Naive thymus-derived CD4-positive, alpha-beta T cell (primary cell): ENCODE results near the gene PDIA2. TPM values are rescaled to one million over a fixed set of nuclear protein-coding genes. Genes with fewer than 3 reads are reported as not detected.

Source experiments
- ATAC-seq: fragments of 150-1000 bp; cut with Tn5 transposase; 2 replicates; pipeline ENCODE4 v1.10.0; 2021; ENCODE audit warnings: mild to moderate bottlenecking, moderate library complexity
- CTCF ChIA-PET: fragments of 350-600 bp; sonication (Branson Sonifier 250); formaldehyde crosslinking; loops from one replicate; lab custom pipeline; 2021; ENCODE audit warnings: antibody characterized with exemption; lab: Charles Lee
- POLR2A ChIA-PET: fragments of 350-600 bp; sonication (Branson Sonifier 250); formaldehyde crosslinking; loops from one replicate; lab custom pipeline; 2021; ENCODE audit warnings: antibody characterized with exemption, inconsistent platforms; lab: Charles Lee
- DNase-seq, 9 donors: peaks; one replicate each; pipeline versions ENCODE4 v3.0.0 to v3.0.0-alpha.2; 2020 to 2022; ENCODE audit warnings: mixed read lengths in 1 of 9
- H3K27ac ChIP-seq: one replicate; pipeline ENCODE4 v1.7.0; 2013; ENCODE audit warnings: mild to moderate bottlenecking, low read depth, low read length, moderate library complexity
- H3K27me3 ChIP-seq, 2 donors: one replicate each; pipeline ENCODE4 v1.7.0; 2013; ENCODE audit warnings: low read length in 2 of 2, mild to moderate bottlenecking in 2 of 2, moderate library complexity in 2 of 2; ENCODE audit not compliant: control insufficient read depth in 2 of 2, insufficient read depth in 2 of 2
- H3K36me3 ChIP-seq, 3 experiments: 1 replicate in 2 of 3; 2 replicates in 1 of 3; pipeline ENCODE4 v1.7.0; 2013; ENCODE audit warnings: low read length in 3 of 3, mild to moderate bottlenecking in 3 of 3, moderate library complexity in 1 of 3; ENCODE audit not compliant: insufficient read depth in 3 of 3, control insufficient read depth in 2 of 3
- H3K4me1 ChIP-seq, 2 donors: one replicate each; pipeline ENCODE4 v1.7.0; 2013; ENCODE audit warnings: low read length in 2 of 2, mild to moderate bottlenecking in 2 of 2, moderate library complexity in 1 of 2; ENCODE audit not compliant: control insufficient read depth in 2 of 2, insufficient read depth in 2 of 2
- H3K4me3 ChIP-seq: 2 replicates; pipeline ENCODE4 v1.7.0; 2013; ENCODE audit warnings: mild to moderate bottlenecking, low read length
- H3K9me3 ChIP-seq, 3 experiments: 1 replicate in 2 of 3; 2 replicates in 1 of 3; pipeline ENCODE4 v1.7.0; 2013; ENCODE audit warnings: low read length in 3 of 3; ENCODE audit not compliant: control insufficient read depth in 2 of 3
- H3K27ac Mint-ChIP-seq, 9 donors: one replicate each; pipeline ENCODE4 v1.8.0; 2020 to 2022; ENCODE audit warnings: mixed read lengths in 9 of 9, mild to moderate bottlenecking in 8 of 9, moderate library complexity in 5 of 9, inconsistent platforms in 2 of 9
- H3K27me3 Mint-ChIP-seq, 5 donors: one replicate each; pipeline ENCODE4 v1.8.0; 2021 to 2022; ENCODE audit warnings: mixed read lengths in 5 of 5, mild to moderate bottlenecking in 1 of 5
- H3K36me3 Mint-ChIP-seq, 5 donors: one replicate each; pipeline ENCODE4 v1.8.0; 2020 to 2022; ENCODE audit warnings: mixed read lengths in 5 of 5, mild to moderate bottlenecking in 3 of 5, inconsistent platforms in 1 of 5
- H3K4me1 Mint-ChIP-seq, 7 donors: one replicate each; pipeline ENCODE4 v1.8.0; 2020 to 2022; ENCODE audit warnings: mixed read lengths in 7 of 7, mild to moderate bottlenecking in 3 of 7, inconsistent platforms in 1 of 7
- H3K4me3 Mint-ChIP-seq, 10 donors: one replicate each; pipeline ENCODE4 v1.8.0; 2020 to 2022; ENCODE audit warnings: mild to moderate bottlenecking in 10 of 10, mixed read lengths in 10 of 10, moderate library complexity in 6 of 10, inconsistent platforms in 2 of 10
- H3K9me3 Mint-ChIP-seq, 11 donors: one replicate each; pipeline ENCODE4 v1.8.0; 2020 to 2022; ENCODE audit warnings: mixed read lengths in 11 of 11, mild to moderate bottlenecking in 4 of 11, inconsistent platforms in 1 of 11, moderate library complexity in 1 of 11
- intact Hi-C, 2 donors: fragments of 100-400 bp; cut with micrococcal nuclease; formaldehyde crosslinking; loops; one replicate each; pipeline ENCODE4 v1.15.1; 2023
- polyA plus RNA-seq, 2 donors: library from polyadenylated mRNA; unstranded; fragments of 300-500 nt; fragmentation: Illumina TruSeq; gene quantifications; one replicate each; pipeline ENCODE4 v1.2.3, GENCODE V29; 2021
- total RNA-seq, 6 experiments: library from RNA in 5 of 6; stranded (reverse) in 5 of 6; gene quantifications; 1 replicate in 5 of 6; 2 replicates in 1 of 6; pipeline ENCODE4 v1.2.3 and lab custom pipeline; 2021 to 2026

Gene PDIA2
- total and polyA plus RNA-seq, 7 experiments from 2014 or later, result 0.42 TPM; not detected in 6

- Histone ChIP-seq H3K4me1 (no peaks in the 10 kb centered on the region), H3K27me3 (no peaks in the 10 kb centered on the region), H3K36me3 (peaks cover 0 to 61% (median 9%) of the 10 kb centered on the region in 3 experiments), H3K27ac (no peak overlapping the region), H3K9me3 (peaks cover 0 to 4% (median 0%) of the 10 kb centered on the region in 3 experiments), H3K4me3 (no peak overlapping the region)
- Mint-ChIP-seq H3K27me3 (peaks cover 0 to 4% (median 0%) of the 10 kb centered on the region in 5 donors), H3K27ac (no peak overlapping the region), H3K4me1 (no peaks in the 10 kb centered on the region), H3K36me3 (peaks cover 0 to 22% (median 4%) of the 10 kb centered on the region in 5 donors), H3K9me3 (no peaks in the 10 kb centered on the region), H3K4me3 (no peak overlapping the region)
- intact Hi-C loops, result no loop called here
- no peak for ATAC-seq
- ChIA-PET POLR2A (no interaction called here), CTCF (no interaction called here)
- no peak for DNase-seq
Measured at GRCh38 chr16:287298-287811, 4.4 kb downstream of the PDIA2 start.

DNA sequence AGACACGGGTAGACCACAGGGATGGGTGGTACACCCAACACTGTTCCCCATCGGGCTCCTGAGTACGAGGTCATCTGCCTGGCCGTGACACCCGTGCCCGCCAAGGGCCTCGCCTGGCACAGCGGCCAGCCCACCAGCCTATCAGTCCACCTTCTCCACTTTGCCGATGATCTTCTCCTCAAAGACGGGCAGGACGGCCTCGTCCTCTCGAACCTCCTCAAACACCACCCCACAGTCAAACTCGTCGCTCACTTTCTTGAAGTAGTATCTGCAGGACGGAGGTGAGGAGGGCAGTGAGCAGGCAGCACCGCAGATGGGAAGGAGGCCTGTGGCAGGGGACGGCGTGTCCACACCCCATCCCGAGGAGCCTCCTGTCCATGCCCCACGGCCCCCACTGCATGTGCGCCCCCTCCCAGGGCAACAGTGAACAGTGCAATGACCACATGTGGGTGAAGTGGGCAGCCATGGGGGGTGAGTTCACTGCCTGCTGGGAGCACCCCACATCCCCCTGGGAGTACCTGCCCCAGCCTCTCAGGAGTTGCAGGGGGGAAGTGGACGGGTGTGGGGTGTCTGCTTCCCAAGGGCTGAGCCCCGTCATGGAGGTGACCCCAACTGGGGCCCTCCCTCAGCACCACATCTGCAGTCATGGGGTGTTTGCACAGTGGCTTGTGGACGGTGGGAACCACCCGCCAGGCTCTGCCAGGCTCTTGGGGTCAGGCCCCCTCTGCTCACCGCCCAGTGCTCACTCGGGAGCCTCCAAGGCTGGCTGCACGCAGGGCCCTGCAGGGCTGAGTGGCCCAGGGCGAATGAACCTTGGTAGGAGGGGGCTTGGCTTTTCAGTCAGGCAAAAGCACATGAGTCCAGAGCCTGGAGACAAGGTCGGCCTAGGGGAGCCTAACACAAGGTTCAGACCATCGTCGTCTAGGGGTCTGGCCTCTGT, 5.3 kb downstream of the PDIA2 start:
- Mint-ChIP-seq H3K36me3 (peaks cover 0 to 26% (median 7%) of the 10 kb centered on the region in 5 donors), H3K27ac (peak overlapping the region in 1 of 9 donors; percentile 6), H3K27me3 (no peaks in the 10 kb centered on the region), H3K9me3 (no peaks in the 10 kb centered on the region), H3K4me3 (no peak overlapping the region), H3K4me1 (no peaks in the 10 kb centered on the region)
- POLR2A ChIA-PET, result no interaction called here
- H3K27ac ChIP-seq, result no peak overlapping the region
- H3K4me1 ChIP-seq, result no peaks in the 10 kb centered on the region
- H3K4me3 ChIP-seq, result no peak overlapping the region
- no peaks in the 10 kb centered on the region for H3K27me3 ChIP-seq
- DNase-seq (no peak), ATAC-seq (no peak)
- peaks cover 0 to 4% (median 0%) of the 10 kb centered on the region in 3 experiments for H3K9me3 ChIP-seq
- intact Hi-C loops, result no loop called here
- CTCF ChIA-PET, result no interaction called here
- H3K36me3 ChIP-seq, result peaks cover 0 to 70% (median 9%) of the 10 kb centered on the region in 3 experiments

GRCh38 chr16:289395-289997, 6.5 kb downstream of the PDIA2 start:
- no peak for ATAC-seq
- Histone ChIP-seq H3K4me3 (no peak overlapping the region), H3K27ac (no peak overlapping the region), H3K27me3 (no peaks in the 10 kb centered on the region), H3K9me3 (peaks cover 0 to 4% (median 0%) of the 10 kb centered on the region in 3 experiments), H3K36me3 (peaks cover 0 to 79% (median 9%) of the 10 kb centered on the region in 3 experiments), H3K4me1 (no peaks in the 10 kb centered on the region)
- intact Hi-C loops, result no loop called here
- H3K27me3 Mint-ChIP-seq, result no peaks in the 10 kb centered on the region
- H3K27ac Mint-ChIP-seq, result no peak overlapping the region
- CTCF ChIA-PET, result no interaction called here
- no peak for DNase-seq
- no peaks in the 10 kb centered on the region for H3K4me1 Mint-ChIP-seq
- H3K4me3 Mint-ChIP-seq, result no peak overlapping the region
- H3K9me3 Mint-ChIP-seq, result no peaks in the 10 kb centered on the region
- peaks cover 0 to 26% (median 7%) of the 10 kb centered on the region in 5 donors for H3K36me3 Mint-ChIP-seq
- POLR2A ChIA-PET, result no interaction called here

- Mint-ChIP-seq H3K4me3 (no peak overlapping the region), H3K9me3 (no peaks in the 10 kb centered on the region), H3K4me1 (no peaks in the 10 kb centered on the region), H3K27me3 (no peaks in the 10 kb centered on the region), H3K27ac (no peak overlapping the region), H3K36me3 (peaks cover 0 to 26% (median 7%) of the 10 kb centered on the region in 5 donors)
- Histone ChIP-seq H3K27me3 (no peaks in the 10 kb centered on the region), H3K4me1 (no peaks in the 10 kb centered on the region), H3K9me3 (peaks cover 0 to 4% (median 0%) of the 10 kb centered on the region in 3 experiments), H3K36me3 (peaks cover 0 to 79% (median 9%) of the 10 kb centered on the region in 3 experiments), H3K4me3 (no peak overlapping the region), H3K27ac (no peak overlapping the region)
- intact Hi-C loops, result no loop called here
- ATAC-seq (no peak), DNase-seq (no peak)
- POLR2A ChIA-PET, result no interaction called here
- CTCF ChIA-PET, result no interaction called here
Measured at GRCh38 chr16:290015-290680, 7.2 kb downstream of the PDIA2 start.

DNA sequence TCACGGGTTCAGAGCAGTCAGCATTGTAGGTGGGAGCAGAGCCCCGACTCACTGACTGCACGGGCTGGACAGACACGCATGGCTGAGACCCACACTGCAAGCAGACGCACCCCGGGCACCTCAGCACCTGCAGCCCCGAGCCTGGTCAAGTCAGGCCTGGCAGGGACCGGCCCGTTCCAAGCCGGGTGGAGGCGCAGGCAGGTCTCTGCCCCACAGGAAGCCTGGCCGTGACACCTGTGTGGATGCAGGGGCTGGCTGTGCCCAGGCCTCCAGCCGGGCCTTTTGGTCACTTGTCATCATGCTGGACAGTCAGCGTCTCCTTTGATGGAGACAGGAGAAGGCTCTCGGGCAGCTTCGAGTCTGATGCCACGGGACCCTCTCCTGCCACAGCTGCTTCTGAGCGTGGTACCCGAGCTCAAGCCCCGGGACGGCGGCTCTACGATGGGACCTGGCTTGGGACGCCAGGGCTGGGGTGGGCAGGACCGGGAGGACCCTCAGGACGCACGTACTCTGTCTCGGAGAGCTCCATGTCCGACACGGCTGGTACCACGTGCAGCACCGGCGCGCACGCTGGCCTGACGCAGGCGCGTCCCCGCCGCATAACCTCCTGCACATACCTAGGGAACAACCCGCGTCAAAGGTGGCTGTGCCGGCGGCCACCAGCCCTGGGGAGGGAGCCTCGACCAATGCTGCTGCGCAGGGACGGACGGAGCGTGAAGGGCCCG, 7.9 kb downstream of the PDIA2 start:
- DNase-seq (no peak), ATAC-seq (no peak)
- Histone ChIP-seq H3K36me3 (peaks cover 0 to 83% (median 9%) of the 10 kb centered on the region in 3 experiments), H3K27me3 (no peaks in the 10 kb centered on the region), H3K4me3 (no peak overlapping the region), H3K27ac (no peak overlapping the region), H3K9me3 (peaks cover 0 to 4% (median 0%) of the 10 kb centered on the region in 3 experiments), H3K4me1 (no peaks in the 10 kb centered on the region)
- ChIA-PET POLR2A (no interaction called here), CTCF (no interaction called here)
- H3K36me3 Mint-ChIP-seq, result peaks cover 0 to 26% (median 7%) of the 10 kb centered on the region in 5 donors
- H3K4me1 Mint-ChIP-seq, result no peaks in the 10 kb centered on the region
- intact Hi-C loops, result no loop called here
- H3K9me3 Mint-ChIP-seq, result no peaks in the 10 kb centered on the region
- H3K4me3 Mint-ChIP-seq, result no peak overlapping the region
- no peaks in the 10 kb centered on the region for H3K27me3 Mint-ChIP-seq
- no peak overlapping the region for H3K27ac Mint-ChIP-seq

DNA sequence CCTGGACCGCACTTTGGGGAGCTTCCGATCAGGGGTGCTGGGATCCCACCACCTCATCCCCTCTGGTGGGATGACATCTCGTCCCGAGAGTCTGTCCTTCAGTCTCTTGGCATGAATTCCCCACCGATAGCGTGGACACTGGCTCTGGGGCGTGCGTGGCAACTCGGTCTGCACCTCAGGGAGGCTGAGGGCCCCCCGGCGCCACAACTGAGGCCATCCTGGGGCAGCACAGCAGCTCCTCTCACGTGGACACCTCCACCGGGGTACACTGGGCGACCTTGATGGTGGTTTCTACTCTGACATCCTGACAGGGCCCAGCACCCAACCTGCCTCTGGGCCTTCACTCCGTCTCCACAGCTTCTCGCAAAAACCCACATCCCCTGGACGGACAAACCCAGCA, 8.6 kb downstream of the PDIA2 start:
- H3K4me3 Mint-ChIP-seq, result no peak overlapping the region
- intact Hi-C loops, result no loop called here
- H3K27me3 ChIP-seq, result no peaks in the 10 kb centered on the region
- no peak overlapping the region for H3K27ac ChIP-seq
- ChIA-PET CTCF (no interaction called here), POLR2A (no interaction called here)
- no peak overlapping the region for H3K4me3 ChIP-seq
- peak overlapping the region in 1 of 9 donors; percentile 18 for H3K27ac Mint-ChIP-seq
- H3K36me3 ChIP-seq, result peaks cover 0 to 87% (median 9%) of the 10 kb centered on the region in 3 experiments
- H3K9me3 Mint-ChIP-seq, result no peaks in the 10 kb centered on the region
- peaks cover 0 to 1% (median 0%) of the 10 kb centered on the region in 3 experiments for H3K9me3 ChIP-seq
- no peak for DNase-seq
- H3K36me3 Mint-ChIP-seq, result peaks cover 0 to 26% (median 7%) of the 10 kb centered on the region in 5 donors
- H3K4me1 Mint-ChIP-seq, result no peaks in the 10 kb centered on the region
- ATAC-seq, result no peak
- H3K27me3 Mint-ChIP-seq, result no peaks in the 10 kb centered on the region
- no peaks in the 10 kb centered on the region for H3K4me1 ChIP-seq
